ENCODE results near the gene FAM107A.

The FAM107A gene

GRCh38 chr3:58594117-58594516, 16.9 kb upstream of the FAM107A start:
- Histone ChIP-seq H3K27me3 (ENCODE audit: control insufficient read depth in 1 of 2, insufficient read depth in 2 of 2, low read length in 2 of 2) (no peaks in the 10 kb centered on the region), H3K9me3 (ENCODE audit: control insufficient read depth in 2 of 2, low read length in 2 of 2) (no peaks in the 10 kb centered on the region), H3K4me1 (ENCODE audit: control insufficient read depth, insufficient read depth, low read length) (no peaks in the 10 kb centered on the region), H3K27ac (ENCODE audit: low read length) (no peak overlapping the region), H3K9ac (ENCODE audit: low read length in 2 of 2) (no peak overlapping the region), H3K4me3 (ENCODE audit: low read length in 2 of 2) (no peak overlapping the region), H3K36me3 (ENCODE audit: control insufficient read depth in 2 of 2, insufficient read depth in 2 of 2, low read length in 2 of 2) (no peaks in the 10 kb centered on the region)

- Histone ChIP-seq H3K9ac (ENCODE audit: low read length in 2 of 2) (no peak overlapping the region), H3K4me1 (ENCODE audit: control insufficient read depth, insufficient read depth, low read length) (peaks cover 3% of the 10 kb centered on the region), H3K27ac (ENCODE audit: low read length) (no peak overlapping the region), H3K9me3 (ENCODE audit: control insufficient read depth in 2 of 2, low read length in 2 of 2) (no peaks in the 10 kb centered on the region), H3K27me3 (ENCODE audit: control insufficient read depth in 1 of 2, insufficient read depth in 2 of 2, low read length in 2 of 2) (peaks cover 7 to 13% of the 10 kb centered on the region in 2 donors), H3K4me3 (ENCODE audit: low read length in 2 of 2) (no peak overlapping the region), H3K36me3 (ENCODE audit: control insufficient read depth in 2 of 2, insufficient read depth in 2 of 2, low read length in 2 of 2) (no peaks in the 10 kb centered on the region)
Measured at GRCh38 chr3:58591517-58592510, 14.6 kb upstream of the FAM107A start.

GRCh38 chr3:58588030-58588614, 10.9 kb upstream of the FAM107A start:
- Histone ChIP-seq H3K27me3 (ENCODE audit: control insufficient read depth in 1 of 2, insufficient read depth in 2 of 2, low read length in 2 of 2) (peaks cover 16 to 18% of the 10 kb centered on the region in 2 donors), H3K36me3 (ENCODE audit: control insufficient read depth in 2 of 2, insufficient read depth in 2 of 2, low read length in 2 of 2) (no peaks in the 10 kb centered on the region), H3K9ac (ENCODE audit: low read length in 2 of 2) (no peak overlapping the region), H3K9me3 (ENCODE audit: control insufficient read depth in 2 of 2, low read length in 2 of 2) (no peaks in the 10 kb centered on the region), H3K4me3 (ENCODE audit: low read length in 2 of 2) (no peak overlapping the region), H3K4me1 (ENCODE audit: control insufficient read depth, insufficient read depth, low read length) (peaks cover 12% of the 10 kb centered on the region), H3K27ac (ENCODE audit: low read length) (no peak overlapping the region)

- H3K4me1 ChIP-seq (ENCODE audit: control insufficient read depth, insufficient read depth, low read length), result peaks cover 12% of the 10 kb centered on the region
- peak overlapping the region in 1 of 2 donors; percentile 8 for H3K4me3 ChIP-seq (ENCODE audit: low read length in 2 of 2)
- no peak overlapping the region for H3K9ac ChIP-seq (ENCODE audit: low read length in 2 of 2)
- no peaks in the 10 kb centered on the region for H3K36me3 ChIP-seq (ENCODE audit: control insufficient read depth in 2 of 2, insufficient read depth in 2 of 2, low read length in 2 of 2)
- no peak overlapping the region for H3K27ac ChIP-seq (ENCODE audit: low read length)
- H3K27me3 ChIP-seq (ENCODE audit: control insufficient read depth in 1 of 2, insufficient read depth in 2 of 2, low read length in 2 of 2), result peaks cover 16 to 18% of the 10 kb centered on the region in 2 donors
- no peaks in the 10 kb centered on the region for H3K9me3 ChIP-seq (ENCODE audit: control insufficient read depth in 2 of 2, low read length in 2 of 2)
Measured at GRCh38 chr3:58586776-58587192, 9.6 kb upstream of the FAM107A start.

- Histone ChIP-seq H3K4me1 (ENCODE audit: control insufficient read depth, insufficient read depth, low read length) (peaks cover 12% of the 10 kb centered on the region), H3K36me3 (ENCODE audit: control insufficient read depth in 2 of 2, insufficient read depth in 2 of 2, low read length in 2 of 2) (no peaks in the 10 kb centered on the region), H3K4me3 (ENCODE audit: low read length in 2 of 2) (peak overlapping the region in 1 of 2 donors; percentile 88), H3K27me3 (ENCODE audit: control insufficient read depth in 1 of 2, insufficient read depth in 2 of 2, low read length in 2 of 2) (peaks cover 16 to 18% of the 10 kb centered on the region in 2 donors), H3K27ac (ENCODE audit: low read length) (no peak overlapping the region), H3K9ac (ENCODE audit: low read length in 2 of 2) (no peak overlapping the region), H3K9me3 (ENCODE audit: control insufficient read depth in 2 of 2, low read length in 2 of 2) (no peaks in the 10 kb centered on the region)
Measured at GRCh38 chr3:58585994-58586393, 8.8 kb upstream of the FAM107A start.

- H3K9ac ChIP-seq (ENCODE audit: low read length in 2 of 2), result peak overlapping the region; percentile 63 to 83
- no peaks in the 10 kb centered on the region for H3K9me3 ChIP-seq (ENCODE audit: control insufficient read depth in 2 of 2, low read length in 2 of 2)
- H3K4me1 ChIP-seq (ENCODE audit: control insufficient read depth, insufficient read depth, low read length), result peaks cover 12% of the 10 kb centered on the region
- peaks cover 16 to 18% of the 10 kb centered on the region in 2 donors for H3K27me3 ChIP-seq (ENCODE audit: control insufficient read depth in 1 of 2, insufficient read depth in 2 of 2, low read length in 2 of 2)
- peak overlapping the region; percentile 69 to 88 for H3K4me3 ChIP-seq (ENCODE audit: low read length in 2 of 2)
- no peaks in the 10 kb centered on the region for H3K36me3 ChIP-seq (ENCODE audit: control insufficient read depth in 2 of 2, insufficient read depth in 2 of 2, low read length in 2 of 2)
- peak overlapping the region; percentile 76 for H3K27ac ChIP-seq (ENCODE audit: low read length)
Measured at GRCh38 chr3:58585005-58585786, 8.0 kb upstream of the FAM107A start.

- peak overlapping the region; percentile 69 to 88 for H3K4me3 ChIP-seq (ENCODE audit: low read length in 2 of 2)
- no peaks in the 10 kb centered on the region for H3K36me3 ChIP-seq (ENCODE audit: control insufficient read depth in 2 of 2, insufficient read depth in 2 of 2, low read length in 2 of 2)
Measured at GRCh38 chr3:58584690-58585004, 7.5 kb upstream of the FAM107A start.

GRCh38 chr3:58581328-58582091, 4.3 kb upstream of the FAM107A start:
- Histone ChIP-seq H3K27me3 (ENCODE audit: control insufficient read depth in 1 of 2, insufficient read depth in 2 of 2, low read length in 2 of 2) (peaks cover 3 to 6% of the 10 kb centered on the region in 2 donors), H3K9me3 (ENCODE audit: control insufficient read depth in 2 of 2, low read length in 2 of 2) (no peaks in the 10 kb centered on the region), H3K9ac (ENCODE audit: low read length in 2 of 2) (no peak overlapping the region), H3K4me3 (ENCODE audit: low read length in 2 of 2) (no peak overlapping the region), H3K27ac (ENCODE audit: low read length) (no peak overlapping the region), H3K4me1 (ENCODE audit: control insufficient read depth, insufficient read depth, low read length) (peaks cover 17% of the 10 kb centered on the region), H3K36me3 (ENCODE audit: control insufficient read depth in 2 of 2, insufficient read depth in 2 of 2, low read length in 2 of 2) (no peaks in the 10 kb centered on the region)

More at GRCh38 chr3:58584690-58585004, 7.5 kb upstream of the FAM107A start:
- no peaks in the 10 kb centered on the region for H3K9me3 ChIP-seq (ENCODE audit: control insufficient read depth in 2 of 2, low read length in 2 of 2)
- peak overlapping the region; percentile 76 for H3K27ac ChIP-seq (ENCODE audit: low read length)
- peak overlapping the region; percentile 63 to 83 for H3K9ac ChIP-seq (ENCODE audit: low read length in 2 of 2)
- H3K27me3 ChIP-seq (ENCODE audit: control insufficient read depth in 1 of 2, insufficient read depth in 2 of 2, low read length in 2 of 2), result peaks cover 16 to 18% of the 10 kb centered on the region in 2 donors
- H3K4me1 ChIP-seq (ENCODE audit: control insufficient read depth, insufficient read depth, low read length), result peaks cover 12% of the 10 kb centered on the region

- peaks cover 15% of the 10 kb centered on the region for H3K4me1 ChIP-seq (ENCODE audit: control insufficient read depth, insufficient read depth, low read length)
Measured at GRCh38 chr3:58580826-58581327, 3.7 kb upstream of the FAM107A start.

GRCh38 chr3:58578873-58579272, 1.7 kb upstream of the FAM107A start:
- H3K27ac ChIP-seq (ENCODE audit: low read length), result no peak overlapping the region

More at GRCh38 chr3:58580826-58581327, 3.7 kb upstream of the FAM107A start:
- H3K27ac ChIP-seq (ENCODE audit: low read length), result no peak overlapping the region
- H3K27me3 ChIP-seq (ENCODE audit: control insufficient read depth in 1 of 2, insufficient read depth in 2 of 2, low read length in 2 of 2), result no peaks in the 10 kb centered on the region
- H3K4me3 ChIP-seq (ENCODE audit: low read length in 2 of 2), result no peak overlapping the region
- H3K9ac ChIP-seq (ENCODE audit: low read length in 2 of 2), result no peak overlapping the region
- no peaks in the 10 kb centered on the region for H3K36me3 ChIP-seq (ENCODE audit: control insufficient read depth in 2 of 2, insufficient read depth in 2 of 2, low read length in 2 of 2)
- H3K9me3 ChIP-seq (ENCODE audit: control insufficient read depth in 2 of 2, low read length in 2 of 2), result no peaks in the 10 kb centered on the region

More at GRCh38 chr3:58578873-58579272, 1.7 kb upstream of the FAM107A start:
- no peaks in the 10 kb centered on the region for H3K9me3 ChIP-seq (ENCODE audit: control insufficient read depth in 2 of 2, low read length in 2 of 2)
- peaks cover 17% of the 10 kb centered on the region for H3K4me1 ChIP-seq (ENCODE audit: control insufficient read depth, insufficient read depth, low read length)
- no peaks in the 10 kb centered on the region for H3K27me3 ChIP-seq (ENCODE audit: control insufficient read depth in 1 of 2, insufficient read depth in 2 of 2, low read length in 2 of 2)
- H3K9ac ChIP-seq (ENCODE audit: low read length in 2 of 2), result no peak overlapping the region
- no peak overlapping the region for H3K4me3 ChIP-seq (ENCODE audit: low read length in 2 of 2)
- no peaks in the 10 kb centered on the region for H3K36me3 ChIP-seq (ENCODE audit: control insufficient read depth in 2 of 2, insufficient read depth in 2 of 2, low read length in 2 of 2)

All from stomach smooth muscle (tissue), 2 donors.